HG03097 (cell line): ENCODE results near the gene IPO11.
"Not testable (repeated sequence)": the region's sequence is repeated elsewhere in the genome, so short reads cannot be mapped to it uniquely, and the experiment has no call there.

ENCODE experiments used
- ATAC-seq: cut with Tn5 transposase; IDR thresholded peaks from one replicate; pipeline ENCODE4 v1.9.1; 2021; ENCODE audit not compliant: unreplicated experiment, low FRiP score

Gene IPO11

GRCh38 chr5:62593331-62593730 lies 180.8 kb downstream of the IPO11 start:
- no peak for ATAC-seq

DNA sequence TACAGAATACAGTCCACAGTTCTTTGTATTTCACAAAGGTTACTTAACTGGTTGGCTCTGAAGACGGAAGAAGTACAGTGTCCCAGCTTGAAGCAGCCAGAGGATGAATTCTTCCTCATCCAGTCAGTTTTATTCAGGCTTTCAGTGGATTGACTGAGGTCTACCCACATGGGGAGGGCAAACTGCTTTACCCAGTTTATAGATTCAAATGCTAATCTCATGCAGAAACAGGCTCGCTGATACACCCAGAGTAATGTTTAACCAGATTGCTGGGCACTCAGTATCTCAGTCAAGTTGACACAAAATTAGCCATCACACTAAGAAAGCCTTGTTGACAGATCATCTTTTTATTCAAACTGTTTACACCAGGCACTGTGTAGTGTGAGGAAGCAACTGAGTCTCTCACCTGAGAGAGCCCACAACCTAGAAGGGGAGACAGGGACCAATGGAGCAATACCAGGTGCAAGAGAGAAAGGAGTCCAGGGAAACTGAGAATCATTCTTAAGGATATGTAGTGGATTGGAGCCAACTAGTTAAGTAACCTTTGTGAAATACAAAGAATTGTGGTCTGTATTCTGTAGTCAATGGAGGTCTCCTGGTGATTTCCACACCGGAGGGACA lies 181.9 kb downstream of the IPO11 start:
- ATAC-seq: no peak

- ATAC-seq: no peak
Measured at GRCh38 chr5:62596096-62596495, 183.5 kb downstream of the IPO11 start.

- ATAC-seq: no peak
Measured at GRCh38 chr5:62596691-62597090, 184.1 kb downstream of the IPO11 start.

GRCh38 chr5:62597314-62597713 lies 184.8 kb downstream of the IPO11 start:
- ATAC-seq: no peak

DNA sequence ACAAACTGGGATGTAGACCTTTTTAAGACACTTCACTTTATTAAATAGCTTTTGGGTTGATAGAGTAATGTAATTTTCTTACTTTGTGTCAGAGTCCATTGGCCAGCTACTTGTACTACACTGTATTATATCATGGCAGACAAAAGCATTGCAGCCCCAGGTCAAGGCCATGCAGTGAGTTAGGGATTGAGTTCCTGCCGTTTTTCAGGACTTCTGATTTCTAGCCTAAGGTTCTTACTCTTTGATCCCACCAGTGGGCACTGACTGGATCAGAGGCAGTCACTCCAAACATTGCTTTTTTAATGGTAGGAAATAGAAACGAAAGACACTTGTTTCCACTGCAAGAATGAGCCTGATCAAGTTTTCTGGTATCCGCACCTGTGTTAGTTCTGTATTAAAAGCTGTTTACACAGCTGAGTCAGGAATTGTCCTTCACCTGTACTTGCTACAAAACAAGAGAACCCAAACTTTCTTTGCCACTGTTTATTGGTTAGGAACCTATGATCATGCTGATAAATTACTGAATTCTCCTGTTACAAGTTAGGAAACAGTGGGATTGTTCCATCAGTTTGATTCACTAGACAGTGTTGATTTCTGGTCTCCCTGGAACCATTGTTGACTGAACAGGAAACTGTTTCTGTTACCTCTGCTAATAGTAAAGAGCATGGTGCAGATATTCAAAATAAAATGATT lies 188.1 kb downstream of the IPO11 start:
- ATAC-seq: no peak

- no peak for ATAC-seq
Measured at GRCh38 chr5:62603934-62604333, 191.4 kb downstream of the IPO11 start.

- ATAC-seq: no peak
Measured at GRCh38 chr5:62605638-62606037, 193.1 kb downstream of the IPO11 start.

- no peak for ATAC-seq
Measured at GRCh38 chr5:62606878-62607277, 194.3 kb downstream of the IPO11 start.

- ATAC-seq: no peak
Measured at GRCh38 chr5:62607615-62608014, 195.1 kb downstream of the IPO11 start.

DNA sequence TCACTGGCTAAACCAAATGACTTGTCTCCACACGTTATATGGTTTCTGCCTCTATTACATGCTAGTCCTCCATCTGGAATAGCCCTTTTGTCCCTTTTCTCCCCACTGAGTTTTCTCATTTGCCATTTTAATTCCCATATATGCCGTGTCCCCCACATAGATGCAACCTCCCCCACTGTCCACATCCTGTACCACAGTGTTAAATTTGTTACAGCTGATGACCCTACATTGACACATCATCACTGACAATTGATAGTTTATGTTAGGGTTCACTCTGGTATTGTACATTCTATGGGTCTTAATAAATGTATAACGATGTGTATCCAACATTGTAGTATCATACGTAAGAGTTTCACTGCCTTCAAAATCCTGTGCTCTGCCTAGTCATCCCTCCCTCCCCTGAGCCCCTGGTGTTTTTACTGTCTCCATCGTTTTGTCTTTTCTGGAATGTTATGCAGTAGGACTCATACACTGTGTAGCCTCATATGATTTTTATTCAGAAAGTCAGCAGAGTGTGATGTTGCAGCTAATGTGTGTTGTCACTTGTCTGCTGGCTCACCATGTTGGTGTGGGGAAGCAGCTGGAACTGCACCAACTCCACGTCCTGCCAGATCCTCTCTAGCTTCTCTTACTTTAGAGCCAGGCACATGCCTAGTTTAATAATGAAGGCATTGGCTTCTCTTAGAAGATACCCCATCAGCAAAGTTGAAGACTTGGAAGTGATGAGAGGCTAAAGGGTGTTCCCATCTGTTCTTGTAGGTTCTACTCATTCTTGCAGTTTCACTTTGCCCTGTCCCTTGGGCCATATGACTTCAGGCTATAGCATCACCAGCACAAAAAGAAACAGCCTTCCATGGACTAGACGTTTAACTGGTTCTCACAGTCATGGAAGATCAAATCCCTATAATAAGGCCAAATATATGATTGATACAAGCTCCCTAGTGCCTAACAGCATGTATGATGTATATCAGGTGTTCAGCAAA lies 196.3 kb downstream of the IPO11 start:
- ATAC-seq: no peak

DNA sequence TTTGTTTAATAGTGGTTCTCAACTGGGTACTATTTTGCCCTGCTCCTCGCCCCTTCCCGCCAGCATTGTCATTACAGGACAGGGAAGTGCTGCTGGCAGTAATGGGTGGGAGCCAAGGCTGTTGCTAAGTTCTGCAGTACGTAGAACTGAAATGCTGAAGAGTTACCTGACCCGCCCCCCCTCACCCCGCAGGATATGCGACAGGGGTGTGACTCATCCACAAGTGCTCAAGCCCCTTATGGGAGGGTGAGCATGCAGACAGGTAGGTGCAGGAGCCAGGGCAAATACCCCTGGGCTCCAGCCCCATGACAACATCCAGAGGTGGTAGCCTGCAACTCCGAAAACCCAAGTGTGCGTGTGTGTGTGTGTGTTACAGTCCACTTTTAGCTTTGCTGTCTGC lies 201.8 kb downstream of the IPO11 start:
- no peak for ATAC-seq

DNA sequence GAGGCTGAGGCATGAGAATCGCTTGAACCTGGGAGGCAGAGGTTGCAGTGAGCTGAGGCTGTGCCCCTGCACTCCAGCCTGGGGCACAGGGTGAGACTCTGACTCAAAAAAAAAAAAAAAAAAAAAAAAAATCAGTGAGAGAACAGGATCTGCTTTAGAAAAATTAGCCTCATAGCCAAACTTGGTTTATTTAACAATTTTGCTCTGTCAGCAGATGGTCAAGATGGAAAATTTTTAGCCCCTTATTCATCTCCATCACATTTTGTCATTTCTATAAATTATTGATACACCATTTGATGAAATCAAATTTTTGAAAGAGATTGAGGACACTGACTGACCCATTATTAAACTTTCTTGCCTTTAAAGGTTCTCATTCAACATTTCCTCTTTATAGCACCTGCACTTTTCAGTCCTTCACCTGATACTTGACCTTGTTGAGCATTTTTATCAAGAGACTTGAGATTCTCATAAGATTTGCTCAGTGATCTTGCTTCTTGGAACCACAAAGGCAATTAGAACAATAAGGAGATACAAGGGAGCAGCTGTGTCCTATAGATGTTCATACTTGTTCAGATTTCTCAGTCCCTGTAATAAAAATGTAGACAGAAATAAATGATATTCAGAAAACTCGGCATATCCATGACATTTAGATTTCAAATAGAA lies 204.2 kb downstream of the IPO11 start:
- no peak for ATAC-seq

GRCh38 chr5:62617943-62618342 lies 205.4 kb downstream of the IPO11 start:
- ATAC-seq: no peak

DNA sequence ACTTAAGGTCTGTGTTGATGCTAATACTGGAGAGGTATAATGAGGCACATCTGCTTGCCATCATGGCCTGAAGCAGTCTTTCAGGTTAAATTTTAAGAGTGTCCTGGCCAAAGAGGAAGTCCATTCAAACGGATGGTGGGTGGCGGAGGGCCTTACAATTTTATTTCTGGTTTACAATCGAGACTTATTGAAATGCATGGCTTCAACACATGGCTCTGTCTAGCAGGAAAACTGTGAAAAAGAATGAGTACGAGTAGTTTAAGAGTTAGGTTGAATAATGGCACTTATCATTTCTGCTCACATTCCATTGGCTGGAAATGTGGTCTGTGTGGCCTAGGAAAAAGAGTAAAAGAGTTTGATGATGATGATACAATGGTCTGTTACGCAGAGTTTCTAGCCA lies 208.2 kb downstream of the IPO11 start:
- ATAC-seq: no peak

DNA sequence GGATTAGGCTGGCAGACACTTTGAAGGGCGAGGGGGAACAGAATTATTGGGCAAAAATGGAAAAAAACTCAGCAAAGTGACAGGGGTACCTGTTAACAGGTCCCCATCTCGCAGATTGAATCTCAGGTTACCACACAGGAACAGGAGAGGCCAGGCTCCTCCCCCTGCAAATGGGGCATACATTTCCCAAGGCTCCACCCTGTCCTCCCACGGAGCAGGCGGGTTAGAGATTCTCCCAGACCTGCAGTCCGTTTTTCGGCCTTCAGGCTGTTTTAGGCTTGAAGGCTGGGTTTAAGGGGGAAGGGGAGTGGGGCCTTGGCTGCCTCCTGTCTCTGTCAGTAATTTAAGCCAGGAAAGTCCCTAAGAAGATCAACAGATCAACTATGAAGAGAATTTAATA lies 208.7 kb downstream of the IPO11 start:
- ATAC-seq: no peak

DNA sequence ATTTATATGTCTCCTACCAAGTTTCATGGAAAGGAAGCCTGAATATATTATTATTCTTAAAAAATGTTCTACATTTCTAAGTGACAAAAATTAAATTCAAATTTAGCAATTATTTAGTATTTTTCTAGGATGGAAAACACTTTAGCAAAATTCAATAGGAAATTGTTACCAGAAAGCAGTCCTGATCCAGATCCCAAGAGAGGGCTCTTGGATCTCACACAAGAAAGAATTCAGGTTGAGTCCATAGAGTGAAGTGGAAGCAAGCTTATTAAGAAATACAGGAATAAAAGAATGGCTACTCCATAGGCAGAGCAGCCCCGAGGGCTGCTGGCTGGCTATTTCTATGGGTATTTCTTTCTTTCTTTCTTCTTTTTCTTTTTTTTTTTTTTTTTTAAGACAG lies 210.7 kb downstream of the IPO11 start:
- no peak for ATAC-seq

- not testable (repeated sequence) for ATAC-seq
Measured at GRCh38 chr5:62624436-62624835, 211.9 kb downstream of the IPO11 start.

- ATAC-seq: no peak
Measured at GRCh38 chr5:62626534-62626933, 214.0 kb downstream of the IPO11 start.

- no peak for ATAC-seq
Measured at GRCh38 chr5:62627121-62627520, 214.6 kb downstream of the IPO11 start.

DNA sequence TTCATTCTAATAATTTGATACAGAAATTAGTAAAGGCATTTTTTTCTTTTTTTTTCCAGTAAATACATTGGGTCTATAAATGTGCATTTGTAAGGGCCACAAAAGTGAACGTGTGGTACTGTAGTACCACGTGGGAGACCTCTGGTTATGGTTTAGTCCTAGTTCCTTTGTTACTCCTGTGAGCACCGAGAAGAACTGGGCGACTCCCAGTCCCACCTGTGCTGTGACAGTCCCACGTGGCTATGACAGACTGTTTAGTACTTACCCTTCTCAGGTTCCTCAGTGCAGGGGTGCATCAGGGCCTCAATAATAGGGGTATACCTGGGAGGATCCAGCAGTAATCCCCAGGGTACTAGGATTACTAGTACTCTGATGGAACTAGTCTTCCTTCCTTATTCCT lies 215.3 kb downstream of the IPO11 start:
- no peak for ATAC-seq
